ENCODE results near the gene GREM2.

DNA sequence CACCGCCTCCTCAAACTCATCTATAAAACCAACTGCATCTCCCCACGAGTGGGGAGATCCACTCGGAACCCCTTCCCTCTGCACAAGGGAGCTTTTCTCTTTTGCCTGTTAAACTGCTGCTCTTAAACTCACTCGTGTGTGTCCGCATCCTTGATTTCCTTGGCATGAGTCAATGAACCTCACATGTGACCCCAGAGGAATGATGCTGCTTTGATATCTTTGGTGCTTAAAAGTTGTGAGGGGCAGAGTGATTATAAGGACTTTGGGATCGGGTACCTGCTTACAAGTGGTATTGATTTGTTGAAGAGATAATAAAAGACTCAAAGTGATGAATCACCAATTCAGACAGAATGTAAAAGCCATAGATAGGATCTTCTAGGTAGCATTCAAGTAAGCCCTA lies 125.3 kb downstream of the GREM2 start:
- no peak for TF ChIP-seq FOXM1 (IDR thresholded peaks at IDR 0.05; ENCODE audit: borderline replicate concordance, low read depth)
- no peak for TF ChIP-seq YY1 (IDR thresholded peaks at IDR 0.05; ENCODE audit: low read depth)
- no peak for TF ChIP-seq CREB1 (IDR thresholded peaks at IDR 0.05; ENCODE audit: low read depth)
- TF ChIP-seq EGR1 (IDR thresholded peaks at IDR 0.05) = no peak
- TF ChIP-seq TAF1 (IDR thresholded peaks at IDR 0.05; ENCODE audit: low read depth) = no peak
- no peak for TF ChIP-seq CEBPB (IDR thresholded peaks at IDR 0.05)
- TF ChIP-seq EP300 (IDR thresholded peaks at IDR 0.05; ENCODE audit: borderline replicate concordance) = no peak
- TF ChIP-seq RAD21 (IDR thresholded peaks at IDR 0.05; ENCODE audit: low read depth) = no peak
- TF ChIP-seq TEAD4 (IDR thresholded peaks at IDR 0.05) = no peak
- no peak for TF ChIP-seq NFIC (IDR thresholded peaks at IDR 0.05)
- TF ChIP-seq, protein P1, sequence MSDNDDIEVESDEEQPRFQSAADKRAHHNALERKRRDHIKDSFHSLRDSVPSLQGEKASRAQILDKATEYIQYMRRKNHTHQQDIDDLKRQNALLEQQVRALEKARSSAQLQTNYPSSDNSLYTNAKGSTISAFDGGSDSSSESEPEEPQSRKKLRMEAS (IDR thresholded peaks at IDR 0.05) = no peak
- TF ChIP-seq, protein P2, sequence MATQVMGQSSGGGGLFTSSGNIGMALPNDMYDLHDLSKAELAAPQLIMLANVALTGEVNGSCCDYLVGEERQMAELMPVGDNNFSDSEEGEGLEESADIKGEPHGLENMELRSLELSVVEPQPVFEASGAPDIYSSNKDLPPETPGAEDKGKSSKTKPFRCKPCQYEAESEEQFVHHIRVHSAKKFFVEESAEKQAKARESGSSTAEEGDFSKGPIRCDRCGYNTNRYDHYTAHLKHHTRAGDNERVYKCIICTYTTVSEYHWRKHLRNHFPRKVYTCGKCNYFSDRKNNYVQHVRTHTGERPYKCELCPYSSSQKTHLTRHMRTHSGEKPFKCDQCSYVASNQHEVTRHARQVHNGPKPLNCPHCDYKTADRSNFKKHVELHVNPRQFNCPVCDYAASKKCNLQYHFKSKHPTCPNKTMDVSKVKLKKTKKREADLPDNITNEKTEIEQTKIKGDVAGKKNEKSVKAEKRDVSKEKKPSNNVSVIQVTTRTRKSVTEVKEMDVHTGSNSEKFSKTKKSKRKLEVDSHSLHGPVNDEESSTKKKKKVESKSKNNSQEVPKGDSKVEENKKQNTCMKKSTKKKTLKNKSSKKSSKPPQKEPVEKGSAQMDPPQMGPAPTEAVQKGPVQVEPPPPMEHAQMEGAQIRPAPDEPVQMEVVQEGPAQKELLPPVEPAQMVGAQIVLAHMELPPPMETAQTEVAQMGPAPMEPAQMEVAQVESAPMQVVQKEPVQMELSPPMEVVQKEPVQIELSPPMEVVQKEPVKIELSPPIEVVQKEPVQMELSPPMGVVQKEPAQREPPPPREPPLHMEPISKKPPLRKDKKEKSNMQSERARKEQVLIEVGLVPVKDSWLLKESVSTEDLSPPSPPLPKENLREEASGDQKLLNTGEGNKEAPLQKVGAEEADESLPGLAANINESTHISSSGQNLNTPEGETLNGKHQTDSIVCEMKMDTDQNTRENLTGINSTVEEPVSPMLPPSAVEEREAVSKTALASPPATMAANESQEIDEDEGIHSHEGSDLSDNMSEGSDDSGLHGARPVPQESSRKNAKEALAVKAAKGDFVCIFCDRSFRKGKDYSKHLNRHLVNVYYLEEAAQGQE (IDR thresholded peaks at IDR 0.05; ENCODE audit: low read depth) = no peak
